ENCODE results near the gene ZBTB48.

DNA sequence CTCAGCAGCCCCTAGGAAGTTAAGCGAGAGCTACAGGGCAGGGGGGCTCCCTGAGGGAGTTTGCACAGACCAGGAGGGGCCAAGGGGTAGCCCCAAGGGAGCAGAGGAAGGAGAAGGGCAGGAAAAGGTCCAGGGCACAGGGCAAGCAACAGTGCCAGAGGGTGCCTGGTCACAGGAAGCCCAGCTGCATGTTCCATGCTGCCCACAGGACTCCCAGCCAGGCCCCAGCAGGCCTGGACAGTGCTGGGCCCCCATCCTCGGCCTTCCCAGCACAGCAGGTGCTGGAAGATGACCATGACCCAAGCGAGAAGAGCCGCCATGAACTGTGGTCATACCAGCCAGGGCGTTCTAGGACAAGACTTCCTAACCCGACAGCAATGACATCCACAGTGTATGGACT lies 11.8 kb downstream of the ZBTB48 start:
- TF ChIP-seq ZNF274 (IDR thresholded peaks at IDR 0.05; ENCODE audit: low read depth, low read length) (no peak), YY1 (IDR thresholded peaks at IDR 0.05; ENCODE audit: insufficient read depth, insufficient read length) (no peak)
